HG02943 (cell line): ENCODE measurements around the gene AKR1E2.

Experiments
- ATAC-seq: cut with Tn5 transposase; IDR thresholded peaks from one replicate; pipeline ENCODE4 v1.9.1; 2021; ENCODE audit warnings: mild to moderate bottlenecking, low read depth, moderate library complexity; ENCODE audit not compliant: unreplicated experiment

AKR1E2 gene

GRCh38 chr10:4825868-4826791 lies at the start of gene AKR1E2:
AKR1E2 (plus strand) TSS chr10:4826207; CDS start chr10:4826325, 118 bp downstream.
- ATAC-seq, result peak; percentile 64

DNA sequence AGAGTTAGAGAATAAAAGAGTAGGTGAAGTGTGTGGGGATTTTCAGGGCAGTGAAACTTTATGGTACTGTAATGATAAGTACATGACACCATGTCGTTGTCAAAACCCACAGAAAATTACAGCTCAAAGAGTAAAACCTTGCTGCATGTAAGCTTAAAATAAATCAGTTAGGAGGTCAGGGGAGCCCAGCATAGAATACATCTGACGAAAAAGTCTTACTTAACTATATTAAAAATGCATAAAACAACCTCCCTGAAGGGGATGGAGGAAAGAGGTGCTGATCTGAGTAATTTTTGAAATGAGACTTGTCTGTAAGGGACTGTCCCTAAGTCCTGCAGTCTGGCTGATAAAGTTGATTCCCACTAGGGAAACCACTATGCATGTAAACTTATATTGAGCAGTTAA lies 49.8 kb upstream of the AKR1E2 start:
- ATAC-seq, result no peak

DNA sequence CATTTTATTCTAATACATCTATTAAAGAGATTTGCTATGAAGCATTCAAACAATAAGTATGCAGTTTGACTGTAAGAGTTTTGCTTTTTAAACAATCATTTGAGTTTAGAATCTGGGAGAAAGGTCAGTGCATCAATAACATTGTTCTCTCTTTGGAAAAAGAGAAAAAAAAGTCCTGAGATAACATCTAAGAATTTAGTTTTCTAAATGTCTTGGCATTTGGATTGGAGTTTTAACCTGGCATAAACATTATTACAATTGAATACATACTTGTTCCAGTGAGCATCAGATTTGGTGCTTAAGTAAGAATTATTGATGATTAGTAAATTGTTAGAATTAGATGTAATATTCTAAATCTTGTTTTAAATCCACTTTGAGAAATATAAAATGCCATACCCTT lies 47.2 kb upstream of the AKR1E2 start:
- ATAC-seq, result no peak

- ATAC-seq, result no peak
Observed at GRCh38 chr10:4780091-4780490, 45.9 kb upstream of the AKR1E2 start.

DNA sequence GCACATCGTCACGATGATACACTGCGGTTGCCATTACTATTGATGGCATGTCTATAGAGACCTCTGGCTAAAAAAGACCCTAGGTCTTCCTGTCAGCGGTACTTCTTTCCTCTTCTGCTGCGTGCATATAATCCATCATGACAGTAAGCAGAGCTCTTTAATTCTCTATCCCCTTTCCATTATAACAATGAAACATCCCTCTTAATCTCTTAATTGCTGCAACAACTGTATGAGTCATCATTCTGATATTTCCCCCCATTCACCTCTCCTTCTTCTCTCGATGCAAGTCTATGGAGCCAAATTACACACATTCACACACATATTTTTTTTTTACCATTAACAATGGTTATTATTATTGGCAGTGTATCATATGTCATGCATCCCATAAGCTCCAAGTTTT lies 45.2 kb upstream of the AKR1E2 start:
- no peak for ATAC-seq

DNA sequence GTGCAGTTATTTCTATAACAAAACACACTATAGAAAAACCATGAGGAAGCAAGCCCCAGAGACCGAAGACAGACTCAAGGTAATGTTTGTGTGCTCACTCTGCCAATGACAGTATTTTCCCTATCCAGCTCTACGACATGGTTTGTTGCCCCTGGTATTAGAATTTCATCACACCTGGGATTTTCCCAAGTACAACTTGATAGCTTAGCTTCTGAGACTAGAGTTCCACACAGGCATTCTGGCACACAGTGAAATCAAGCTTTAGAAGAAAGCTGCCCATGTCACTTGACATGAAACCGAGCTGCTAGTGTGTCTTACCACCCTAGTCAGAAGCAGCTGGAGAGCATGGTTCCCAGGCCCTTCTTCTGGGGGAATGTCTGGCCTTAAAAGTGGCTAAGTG lies 44.1 kb upstream of the AKR1E2 start:
- no peak for ATAC-seq

GRCh38 chr10:4784667-4785333 lies 41.2 kb upstream of the AKR1E2 start:
- ATAC-seq, result no peak

DNA sequence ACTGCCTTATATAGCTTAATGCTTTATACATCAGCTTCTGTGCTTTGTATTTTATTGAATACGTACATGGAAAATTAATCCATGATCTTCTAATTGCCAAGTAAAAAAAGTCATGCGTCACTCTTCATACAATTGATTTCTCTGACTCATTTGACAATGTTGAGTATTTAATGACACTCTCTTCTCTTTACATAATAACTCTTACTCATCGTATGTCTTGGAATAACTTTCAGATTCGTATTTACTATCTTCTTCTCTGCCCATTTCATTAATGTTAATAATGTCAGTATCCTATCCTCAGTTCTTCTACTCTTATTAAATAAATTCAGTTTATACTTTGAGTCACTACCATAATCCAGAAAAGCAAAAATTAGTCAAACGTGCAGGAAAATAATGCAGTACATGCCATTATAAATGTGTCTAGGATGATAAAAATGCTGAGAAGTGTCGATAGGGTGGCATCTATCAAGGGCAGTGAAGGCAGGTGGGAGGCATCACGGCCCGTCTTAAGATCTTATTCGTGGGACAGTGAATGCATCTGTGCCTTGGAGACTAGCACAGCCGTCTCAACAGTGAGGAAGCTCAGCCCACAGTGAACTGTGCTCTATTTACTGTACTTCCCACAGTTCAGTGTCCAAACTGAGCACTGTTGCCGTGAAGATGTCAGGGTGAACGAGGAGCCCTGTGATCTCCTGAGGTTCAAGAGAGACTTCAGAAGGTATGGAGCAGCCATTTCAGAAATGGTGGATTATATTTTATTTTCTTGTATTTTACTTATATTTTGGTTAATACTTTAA lies 39.8 kb upstream of the AKR1E2 start:
- no peak for ATAC-seq

GRCh38 chr10:4790045-4790444 lies 36.0 kb upstream of the AKR1E2 start:
- no peak for ATAC-seq

DNA sequence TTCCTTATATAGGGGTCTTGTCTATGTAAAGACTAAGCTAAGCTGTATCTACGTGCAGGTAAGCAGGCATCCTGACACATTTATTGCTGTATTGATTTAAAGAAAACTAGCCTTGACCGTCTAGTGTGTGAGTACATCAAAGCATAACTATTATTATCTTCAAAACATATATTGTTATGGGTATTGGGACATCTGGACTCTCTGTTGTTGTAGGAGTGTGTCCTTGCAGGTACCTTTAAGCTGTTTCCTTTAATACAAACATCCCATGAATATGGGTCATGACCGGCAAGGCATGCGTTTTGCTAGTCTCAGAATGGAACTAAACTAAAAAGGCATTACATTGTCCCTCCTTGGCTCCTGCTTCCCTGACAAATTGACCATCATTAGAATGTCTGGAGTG lies 35.1 kb upstream of the AKR1E2 start:
- no peak for ATAC-seq

DNA sequence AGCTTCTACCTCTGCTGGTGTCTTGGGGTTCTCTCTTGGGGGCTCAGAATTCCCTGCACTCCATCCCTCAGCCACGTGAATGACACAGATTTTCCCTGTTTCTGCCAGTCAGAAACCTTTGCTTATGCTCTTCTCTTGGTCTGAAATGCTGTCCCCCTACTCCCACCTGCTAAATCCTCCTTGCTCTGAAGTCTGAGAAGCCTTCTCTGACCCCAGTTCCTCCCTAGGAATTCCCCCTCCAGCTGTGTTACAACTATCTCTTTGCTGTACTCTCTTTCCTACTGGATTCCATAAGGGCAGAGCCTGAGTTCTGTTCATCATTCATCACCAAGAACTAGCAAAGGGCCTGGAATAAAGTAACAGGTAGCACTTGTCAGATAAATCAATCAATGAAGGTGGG lies 33.6 kb upstream of the AKR1E2 start:
- ATAC-seq, result no peak

DNA sequence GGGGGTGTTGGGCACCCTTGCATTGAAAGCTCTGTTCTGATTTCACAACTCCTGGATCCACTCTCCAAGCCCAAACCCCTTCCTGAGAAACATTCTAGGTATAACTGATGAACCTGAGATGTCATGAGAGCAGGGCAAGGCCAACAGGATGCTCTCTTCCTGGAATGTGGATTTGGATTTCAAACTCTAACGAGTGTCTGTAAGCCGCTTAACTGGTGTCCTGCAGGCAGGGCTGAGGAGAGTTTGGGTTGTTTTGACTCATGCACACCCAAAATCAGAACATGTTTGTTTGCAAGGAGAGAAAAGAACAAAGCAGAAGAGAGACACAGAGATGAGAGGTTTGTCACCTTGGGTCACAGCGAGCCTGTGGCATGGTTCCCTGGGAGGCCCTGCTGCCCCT lies 24.6 kb upstream of the AKR1E2 start:
- no peak for ATAC-seq

GRCh38 chr10:4802711-4803487 lies 23.1 kb upstream of the AKR1E2 start:
- ATAC-seq, result no peak

GRCh38 chr10:4803822-4804221 lies 22.2 kb upstream of the AKR1E2 start:
- no peak for ATAC-seq

DNA sequence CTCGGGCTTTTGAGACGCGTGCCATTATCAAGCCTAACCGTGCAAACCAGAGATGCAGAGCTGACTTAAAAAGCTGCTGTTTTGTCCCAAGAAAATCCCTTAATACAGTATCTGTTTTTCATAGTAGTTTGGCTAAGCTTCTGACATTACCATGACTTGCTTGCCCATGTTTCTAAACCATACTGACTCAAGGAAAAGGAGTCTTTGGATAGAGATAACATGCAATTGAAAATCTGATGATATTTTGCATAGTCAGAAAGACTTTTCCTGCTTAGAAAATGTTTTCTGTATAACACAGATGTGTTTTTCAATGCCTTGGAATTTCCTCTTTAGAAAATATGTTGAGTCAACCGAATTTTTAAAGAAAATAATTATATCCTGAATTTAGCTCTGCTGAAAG lies 21.5 kb upstream of the AKR1E2 start:
- no peak for ATAC-seq

DNA sequence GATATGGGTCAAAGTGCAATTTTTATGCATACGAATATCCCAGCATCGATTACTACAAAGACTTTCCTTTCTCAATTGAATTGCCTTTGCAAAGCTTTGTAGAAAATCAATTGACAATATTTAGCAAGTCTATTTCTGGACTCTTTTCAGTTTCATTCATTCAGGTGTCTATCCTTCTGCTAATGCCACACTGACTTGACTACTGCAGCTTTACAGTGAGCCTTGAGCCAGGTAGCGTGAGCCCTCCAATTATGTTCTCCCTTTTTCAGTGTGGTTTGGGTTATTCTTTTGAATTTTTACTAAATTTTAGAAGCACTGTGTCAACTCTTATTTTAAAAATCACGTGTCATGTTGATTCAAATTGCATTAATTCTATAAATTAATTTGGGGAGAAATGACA lies 19.5 kb upstream of the AKR1E2 start:
- no peak for ATAC-seq

DNA sequence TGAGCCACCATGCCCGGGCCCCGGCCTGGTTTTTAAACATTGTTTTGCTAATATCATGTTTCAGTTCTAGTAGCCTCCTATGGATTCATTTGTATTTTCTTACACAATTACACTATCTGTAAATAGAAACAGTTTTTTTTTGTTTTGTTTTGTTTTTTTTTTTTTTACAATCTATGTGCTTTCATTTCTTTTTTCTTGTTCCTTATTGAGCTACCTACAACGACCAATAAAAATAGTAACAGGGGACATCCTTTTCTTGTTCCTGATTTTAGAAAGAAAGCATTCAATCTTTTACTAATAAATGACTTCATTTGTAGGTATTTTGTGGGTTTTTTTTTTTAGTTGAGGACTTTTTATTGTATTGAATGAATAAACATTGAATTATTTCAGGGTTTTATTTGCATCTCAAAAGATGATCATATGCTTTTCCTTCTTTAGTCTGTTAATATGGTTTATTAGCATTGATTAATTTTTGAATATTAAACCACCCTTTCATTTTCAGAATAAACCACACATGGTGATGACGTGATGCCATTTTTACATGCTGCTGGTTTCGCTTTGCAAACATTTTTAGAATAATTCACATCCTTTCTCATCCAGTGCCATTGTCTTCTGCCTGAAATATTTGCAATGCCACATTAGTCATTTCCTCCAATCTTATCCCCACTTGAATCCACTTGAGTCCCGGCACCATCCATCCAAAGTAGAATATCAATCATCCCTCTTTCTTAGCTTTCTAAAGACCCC lies 18.1 kb upstream of the AKR1E2 start:
- no peak for ATAC-seq

GRCh38 chr10:4809156-4809555 lies 16.9 kb upstream of the AKR1E2 start:
- ATAC-seq, result no peak

- ATAC-seq, result no peak
Observed at GRCh38 chr10:4810092-4810491, 15.9 kb upstream of the AKR1E2 start.

DNA sequence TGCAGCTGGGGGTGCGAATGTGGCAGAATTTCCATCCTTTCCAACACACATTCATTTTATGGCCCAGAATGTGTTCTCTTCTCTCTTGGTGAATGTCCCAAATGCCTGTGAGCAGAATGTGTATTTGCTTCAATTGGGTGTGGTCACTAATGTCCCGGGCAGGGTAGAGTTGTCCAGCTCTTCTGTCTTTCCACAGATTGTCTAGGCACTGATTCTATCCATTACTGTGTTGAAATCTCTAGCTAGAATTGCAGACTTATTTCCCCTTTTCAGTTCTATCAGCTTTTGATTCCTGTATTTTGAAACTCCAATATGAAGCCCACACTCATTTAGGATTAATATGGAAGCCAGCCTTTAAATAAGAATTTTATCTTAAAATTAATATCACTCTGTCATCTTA lies 14.0 kb upstream of the AKR1E2 start:
- no peak for ATAC-seq
